HCT116 (cell line): Measurements from ENCODE around the gene SHF. TPM values are rescaled to one million over a fixed set of nuclear protein-coding genes. Genes with fewer than 3 reads are reported as not detected.

Experiments
- ATAC-seq: fragments of 200-7000 bp; cut with Tn5 transposase; 2 replicates; pipeline ENCODE4 v1.9.1; 2020; ENCODE audit warnings: mild to moderate bottlenecking, moderate library complexity
- BruUV-seq: library from RNA; stranded (reverse); fragments of 400-500 nt; replicated peaks from 2 replicates; lab custom pipeline; 2021; lab: Mats Ljungman, UMichigan
- CTCF ChIA-PET: fragments of 300-600 bp; sonication (Branson Sonifier 250); formaldehyde crosslinking; loops from one replicate; lab custom pipeline; 2021; ENCODE audit warnings: antibody characterized with exemption; lab: Charles Lee
- POLR2A ChIA-PET: fragments of 300-600, 350-600 bp; sonication (Branson Sonifier 250); formaldehyde crosslinking; loops from one replicate; lab custom pipeline; 2021; ENCODE audit warnings: antibody characterized with exemption; lab: Charles Lee
- RAD21 ChIA-PET, 2 experiments: fragments of 300-600 bp; sonication (Branson Sonifier 250); formaldehyde crosslinking; loops; one replicate each; lab custom pipeline; 2023; ENCODE audit warnings: low total read pairs in 2 of 2; ENCODE audit not compliant: uncharacterized antibody in 2 of 2, unreplicated experiment in 2 of 2, low non-redundant PET in 1 of 2; lab: Charles Lee
- DNase-seq: peaks from one replicate; pipeline ENCODE4 v3.0.0-alpha.2; 2010; ENCODE audit warnings: low read depth, low spot score
- H2AFZ ChIP-seq: fragments of 200-600 bp; shearing (Covaris generic), sonication (generic); 2 replicates; pipeline ENCODE4 v1.6.1; 2017; ENCODE audit warnings: low read depth, mixed run types, mixed read lengths, antibody characterized with exemption, low read length; ENCODE audit not compliant: poor library complexity, severe bottlenecking
- H3K27ac ChIP-seq: 2 replicates; pipeline ENCODE4 v1.5.1; 2012; ENCODE audit warnings: low read depth, low read length
- H3K27me3 ChIP-seq: fragments of 200-600 bp; sonication (generic); 2 replicates; pipeline ENCODE4 v1.6.1; 2016; ENCODE audit warnings: mixed run types, low read length, mixed read lengths; ENCODE audit not compliant: insufficient read depth
- H3K36me3 ChIP-seq, 2 experiments: fragments of 200-500 bp in 1 of 2; fragments of 200-600 bp in 1 of 2; sonication (Bioruptor generic) in 1 of 2; sonication (generic) in 1 of 2; 2 replicates each; pipeline versions ENCODE4 v1.5.1 to v1.6.1; 2014 to 2016; ENCODE audit warnings: low read length in 2 of 2, inconsistent platforms in 1 of 2, mixed read lengths in 1 of 2, mixed run types in 1 of 2; ENCODE audit not compliant: insufficient read depth in 2 of 2, control insufficient read depth in 1 of 2
- H3K4me1 ChIP-seq, 2 experiments: fragments of 200-600 bp in 1 of 2; sonication (generic) in 1 of 2; 2 replicates each; pipeline versions ENCODE4 v1.5.1 to v1.6.1; 2012 to 2017; ENCODE audit warnings: low read length in 2 of 2, inconsistent platforms in 1 of 2, mild to moderate bottlenecking in 1 of 2, mixed read lengths in 1 of 2, mixed run types in 1 of 2, moderate library complexity in 1 of 2; ENCODE audit not compliant: insufficient read depth in 2 of 2, control insufficient read depth in 1 of 2
- H3K4me2 ChIP-seq: fragments of 200-600 bp; sonication (generic); 2 replicates; pipeline ENCODE4 v1.6.1; 2017; ENCODE audit warnings: mixed run types, low read length, mixed read lengths
- H3K4me3 ChIP-seq, 2 experiments: fragments of 200-600 bp in 1 of 2; sonication (generic) in 1 of 2; replicated peaks in 1 of 2; 2 replicates each; pipeline ENCODE4 v1.5.1; 2011 to 2016; ENCODE audit warnings: low read length in 2 of 2, control low read depth in 1 of 2, low read depth in 1 of 2, mild to moderate bottlenecking in 1 of 2, mixed read lengths in 1 of 2, mixed run types in 1 of 2
- H3K79me2 ChIP-seq: fragments of 200-600 bp; sonication (generic); 2 replicates; pipeline ENCODE4 v1.6.1; 2017; ENCODE audit warnings: mild to moderate bottlenecking, mixed run types, low read length, moderate library complexity, mixed read lengths; ENCODE audit not compliant: insufficient read depth
- H3K9ac ChIP-seq: fragments of 200-600 bp; sonication (generic); 2 replicates; pipeline ENCODE4 v1.6.1; 2016; ENCODE audit warnings: low read length, mixed read lengths
- H3K9me2 ChIP-seq: fragments of 200-600 bp; sonication (generic), shearing (Covaris generic); 2 replicates; pipeline ENCODE4 v1.6.1; 2017; ENCODE audit warnings: mixed run types, mild to moderate bottlenecking, moderate library complexity; ENCODE audit not compliant: insufficient read depth
- H3K9me3 ChIP-seq, 2 experiments: fragments of 200-500 bp in 1 of 2; fragments of 200-600 bp in 1 of 2; sonication (Bioruptor generic) in 1 of 2; sonication (generic) in 1 of 2; 2 replicates each; pipeline ENCODE4 v1.6.1; 2014 to 2017; ENCODE audit warnings: low read length in 2 of 2, mixed read lengths in 2 of 2, inconsistent platforms in 1 of 2, low read depth in 1 of 2, mild to moderate bottlenecking in 1 of 2, mixed run types in 1 of 2, moderate library complexity in 1 of 2; ENCODE audit not compliant: control insufficient read depth in 1 of 2, insufficient read depth in 1 of 2
- H4K20me1 ChIP-seq: fragments of 200-600 bp; sonication (generic), shearing (Covaris generic); 2 replicates; pipeline ENCODE4 v1.6.1; 2017; ENCODE audit warnings: mixed run types, mild to moderate bottlenecking, moderate library complexity; ENCODE audit not compliant: insufficient read depth
- CTCF ChIP-seq, 3 experiments: fragments of 200-600 bp in 1 of 3; sonication (generic) in 1 of 3; IDR thresholded peaks in 2 of 3; conservative IDR thresholded peaks in 1 of 3; 2 replicates each; pipeline ENCODE4 v1.5.1; 2012 to 2017; ENCODE audit warnings: low read depth in 2 of 3, low read length in 2 of 3, antibody characterized with exemption in 1 of 3, borderline replicate concordance in 1 of 3, control low read depth in 1 of 3, mild to moderate bottlenecking in 1 of 3, mixed read lengths in 1 of 3, mixed run types in 1 of 3, moderate library complexity in 1 of 3; ENCODE audit not compliant: insufficient read depth in 1 of 3
- EGR1 ChIP-seq: IDR thresholded peaks from 2 replicates; pipeline ENCODE4 v1.6.1; 2012; ENCODE audit warnings: low read depth
- FOSL1 ChIP-seq: IDR thresholded peaks from 2 replicates; pipeline ENCODE4 v1.6.1; 2012; ENCODE audit warnings: low read depth
- JUND ChIP-seq: IDR thresholded peaks from 2 replicates; pipeline ENCODE4 v1.6.1; 2012
- RAD21 ChIP-seq: IDR thresholded peaks from 2 replicates; pipeline ENCODE4 v1.6.1; 2012; ENCODE audit warnings: low read depth, mild to moderate bottlenecking
- TCF7L2 ChIP-seq: IDR thresholded peaks from 2 replicates; pipeline ENCODE4 v1.7.0; 2011; ENCODE audit warnings: borderline replicate concordance, inconsistent platforms; ENCODE audit not compliant: insufficient read depth, insufficient read length; ENCODE audit errors: extremely low read depth
- intact Hi-C: fragments of 100-400 bp; cut with micrococcal nuclease; formaldehyde crosslinking; loops from 2 replicates; pipeline ENCODE4 v1.10.0; 2022
- total RNA-seq: library from RNA; stranded (reverse); gene quantifications from one replicate; pipeline ENCODE4 v1.2.1, GENCODE V29; 2021; ENCODE audit not compliant: unreplicated experiment
- TF ChIP-seq, protein P1 (sequence below): IDR thresholded peaks from 2 replicates; pipeline ENCODE4 v1.6.1; 2012

Gene SHF
- total RNA-seq, 1 experiment from 2014 or later: 2.6 TPM

DNA sequence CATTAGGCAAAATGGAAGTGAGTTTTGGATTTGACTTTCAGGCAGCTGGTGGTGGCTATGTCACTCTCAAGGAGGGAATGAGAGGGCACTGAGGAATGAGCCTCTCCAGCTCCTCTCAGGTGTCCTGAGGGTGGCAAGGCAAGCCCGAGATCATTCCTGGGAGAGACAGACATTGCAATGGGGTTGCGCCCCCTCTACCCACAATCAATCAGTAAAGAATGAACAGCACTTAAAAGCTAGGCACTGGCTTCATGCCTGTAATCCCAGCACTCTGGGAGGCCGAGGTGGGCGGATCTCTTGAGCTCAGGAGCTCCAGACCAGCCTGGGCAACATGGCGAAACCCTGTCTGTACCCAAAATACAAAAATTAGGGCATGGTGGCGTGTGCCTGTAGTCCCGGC, 14.1 kb upstream of the SHF start:
- H3K9ac ChIP-seq: no peak overlapping the region
- intact Hi-C loops: loop anchor here (2.0 to 10.0 kb wide), 2 partner anchors 257 to 413 kb away; no protein-coding TSS in a partner anchor
- TF ChIP-seq JUND (no peak), RAD21 (no peak), TCF7L2 (no peak), CTCF (IDR thresholded peaks at IDR 0.05 in 2 of 3, conservative IDR thresholded peaks at IDR 0.05 in 1 of 3; ENCODE audit: borderline replicate concordance in 1 of 3, insufficient read depth in 1 of 3, low read depth in 2 of 3, low read length in 2 of 3) (no peak), FOSL1 (no peak), EGR1 (no peak)
- TF ChIP-seq, protein P1, sequence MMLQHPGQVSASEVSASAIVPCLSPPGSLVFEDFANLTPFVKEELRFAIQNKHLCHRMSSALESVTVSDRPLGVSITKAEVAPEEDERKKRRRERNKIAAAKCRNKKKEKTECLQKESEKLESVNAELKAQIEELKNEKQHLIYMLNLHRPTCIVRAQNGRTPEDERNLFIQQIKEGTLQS: no peak
- no peak overlapping the region for H2AFZ ChIP-seq
- no peak overlapping the region for H3K4me3 ChIP-seq
- DNase-seq: no peak
- ChIA-PET RAD21 (no interaction called here), POLR2A (interaction anchor here (0.9 to 3.0 kb wide), 2 partner anchors 8 to 248 kb away, joined by 3 to 11 read pairs; no protein-coding TSS in a partner anchor), CTCF (interaction anchor here (0.6 to 4.8 kb wide), 5 partner anchors 38 to 409 kb away, joined by 4 to 44 read pairs (median 10); no protein-coding TSS in a partner anchor)
- H3K9me2 ChIP-seq: no peaks in the 10 kb centered on the region
- peaks cover 11 to 36% of the 10 kb centered on the region in 2 experiments for H3K4me1 ChIP-seq
- BruUV-seq: no TSS peak
- no peaks in the 10 kb centered on the region for H3K27me3 ChIP-seq
- H3K79me2 ChIP-seq: no peaks in the 10 kb centered on the region
- no peak for ATAC-seq
- H3K27ac ChIP-seq: no peak overlapping the region
- H3K4me2 ChIP-seq: no peak overlapping the region
- H4K20me1 ChIP-seq: no peaks in the 10 kb centered on the region
- H3K36me3 ChIP-seq: no peaks in the 10 kb centered on the region
- H3K9me3 ChIP-seq: no peaks in the 10 kb centered on the region
